Brain microvascular endothelial cell (primary cell): ENCODE measurements around the gene PRR22.

Experiments
- DNase-seq: peaks from one replicate; pipeline ENCODE4 v3.0.0-alpha.2; 2020
- H3K27ac ChIP-seq: fragments of 250-450 bp; sonication (Bioruptor Pico); 2 replicates; pipeline ENCODE4 v1.5.1; 2020; ENCODE audit warnings: mild to moderate bottlenecking, moderate library complexity
- H3K27me3 ChIP-seq: fragments of 250-450 bp; sonication (Bioruptor Pico); replicated peaks from 2 replicates; pipeline ENCODE4 v1.5.1; 2020; ENCODE audit warnings: mild to moderate bottlenecking
- H3K36me3 ChIP-seq: fragments of 250-450 bp; sonication (Bioruptor Pico); replicated peaks from 2 replicates; pipeline ENCODE4 v1.5.1; 2020; ENCODE audit warnings: mild to moderate bottlenecking
- H3K4me3 ChIP-seq: 2 replicates; pipeline ENCODE4 v1.5.1; 2011; ENCODE audit warnings: low read depth, mild to moderate bottlenecking, control low read depth, low read length, moderate library complexity
- in situ Hi-C: cut with HindIII; loops from 2 replicates; pipeline ENCODE4 v1.10.0; 2017; ENCODE audit warnings: low sequenced_read_pairs, low pct_ligation_motif_present
- TF ChIP-seq, protein P1 (sequence below): IDR thresholded peaks from 2 replicates; pipeline ENCODE4 v1.5.1; 2011; ENCODE audit warnings: low read depth, mild to moderate bottlenecking, moderate library complexity, low read length, control low read depth, inconsistent platforms; ENCODE audit errors: missing control alignments

The PRR22 gene

DNA sequence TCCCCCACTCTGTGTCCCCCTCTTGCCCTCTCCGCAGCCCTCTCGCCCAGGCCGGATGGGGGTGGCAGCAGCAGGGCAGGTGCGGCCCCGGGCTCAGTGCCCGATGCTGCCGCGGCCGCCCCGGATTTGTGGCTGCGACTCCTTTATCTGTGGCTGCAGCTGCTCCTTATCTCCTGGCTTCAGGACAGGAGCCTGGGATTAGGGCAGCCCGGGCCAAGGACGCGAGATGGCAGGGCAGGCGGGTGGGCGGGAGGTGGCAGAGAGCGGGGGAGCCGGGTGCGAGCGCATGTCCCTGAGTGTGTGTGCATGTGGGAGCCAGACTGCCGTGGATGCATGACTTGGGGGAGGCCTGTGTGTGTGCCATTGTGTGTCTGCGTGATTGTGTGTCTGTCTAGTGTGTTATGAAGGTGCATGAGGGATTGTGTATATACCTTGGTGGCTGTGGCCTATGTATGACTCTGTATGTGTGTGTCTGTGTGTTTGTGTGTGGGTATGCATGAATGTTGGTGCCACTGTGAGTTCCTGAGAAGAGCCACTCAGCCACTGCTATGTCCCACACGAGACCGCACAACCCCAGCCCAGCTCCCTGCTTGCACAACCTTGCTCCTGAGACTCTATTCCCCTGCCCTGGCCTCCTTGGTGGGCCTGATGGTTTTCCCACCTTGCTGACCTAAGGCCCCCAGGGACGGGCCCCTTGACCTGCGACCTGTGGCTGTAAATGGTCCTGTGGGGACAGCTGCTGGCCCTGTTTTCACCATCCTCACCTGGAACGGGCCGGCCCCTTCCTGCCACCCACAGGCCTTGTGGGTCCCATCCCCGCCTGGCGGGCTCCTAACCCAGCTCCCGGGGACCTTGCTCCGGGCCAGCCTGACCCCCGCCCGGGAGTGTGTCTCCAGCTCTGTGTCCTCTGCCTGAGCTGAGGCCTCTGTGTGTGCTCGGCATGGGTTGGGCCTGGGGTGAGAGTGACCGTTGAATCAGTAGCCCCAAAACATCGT, 15.0 kb upstream of the PRR22 start:
- Histone ChIP-seq H3K36me3 (no peaks in the 10 kb centered on the region), H3K4me3 (no peak overlapping the region)
- in situ Hi-C loops, result no loop called here

DNA sequence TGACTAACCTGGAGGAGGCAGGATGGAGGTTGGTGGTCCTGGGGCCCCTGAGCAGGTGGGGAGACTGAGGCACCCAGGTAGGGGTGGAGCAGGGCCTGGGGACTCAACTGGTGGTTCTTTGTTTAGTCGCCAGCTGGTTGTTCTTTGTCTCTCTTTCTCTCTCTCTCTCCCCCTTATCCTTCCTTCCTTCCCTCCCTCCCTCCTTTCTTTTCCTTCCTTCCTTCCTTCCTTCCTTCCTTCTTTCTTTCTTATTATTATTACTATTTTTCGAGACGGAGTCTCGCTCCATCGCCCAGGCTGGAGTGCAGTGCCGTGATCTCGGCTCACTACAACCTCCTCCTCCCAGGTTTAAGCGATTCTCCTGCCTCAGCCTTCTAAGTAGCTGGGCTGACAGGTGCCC, 13.7 kb upstream of the PRR22 start:
- no peak overlapping the region for H3K27ac ChIP-seq
- no peak for DNase-seq
- in situ Hi-C loops, result no loop called here
- TF ChIP-seq, protein P1, sequence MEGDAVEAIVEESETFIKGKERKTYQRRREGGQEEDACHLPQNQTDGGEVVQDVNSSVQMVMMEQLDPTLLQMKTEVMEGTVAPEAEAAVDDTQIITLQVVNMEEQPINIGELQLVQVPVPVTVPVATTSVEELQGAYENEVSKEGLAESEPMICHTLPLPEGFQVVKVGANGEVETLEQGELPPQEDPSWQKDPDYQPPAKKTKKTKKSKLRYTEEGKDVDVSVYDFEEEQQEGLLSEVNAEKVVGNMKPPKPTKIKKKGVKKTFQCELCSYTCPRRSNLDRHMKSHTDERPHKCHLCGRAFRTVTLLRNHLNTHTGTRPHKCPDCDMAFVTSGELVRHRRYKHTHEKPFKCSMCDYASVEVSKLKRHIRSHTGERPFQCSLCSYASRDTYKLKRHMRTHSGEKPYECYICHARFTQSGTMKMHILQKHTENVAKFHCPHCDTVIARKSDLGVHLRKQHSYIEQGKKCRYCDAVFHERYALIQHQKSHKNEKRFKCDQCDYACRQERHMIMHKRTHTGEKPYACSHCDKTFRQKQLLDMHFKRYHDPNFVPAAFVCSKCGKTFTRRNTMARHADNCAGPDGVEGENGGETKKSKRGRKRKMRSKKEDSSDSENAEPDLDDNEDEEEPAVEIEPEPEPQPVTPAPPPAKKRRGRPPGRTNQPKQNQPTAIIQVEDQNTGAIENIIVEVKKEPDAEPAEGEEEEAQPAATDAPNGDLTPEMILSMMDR, result no peak
- no peaks in the 10 kb centered on the region for H3K27me3 ChIP-seq
- H3K4me3 ChIP-seq, result no peak overlapping the region
- no peaks in the 10 kb centered on the region for H3K36me3 ChIP-seq

More for the DNA sequence above, 15.0 kb upstream of the PRR22 start:
- no peak for DNase-seq
- peaks cover 4% of the 10 kb centered on the region for H3K27me3 ChIP-seq
- TF ChIP-seq, protein P1, result no peak
- no peak overlapping the region for H3K27ac ChIP-seq

GRCh38 chr19:5795382-5795919, 10.9 kb upstream of the PRR22 start:
- TF ChIP-seq, protein P1, result no peak
- Histone ChIP-seq H3K36me3 (no peaks in the 10 kb centered on the region), H3K4me3 (no peak overlapping the region), H3K27ac (no peak overlapping the region), H3K27me3 (no peaks in the 10 kb centered on the region)
- in situ Hi-C loops, result no loop called here
- no peak for DNase-seq

GRCh38 chr19:5793188-5793587, 8.6 kb upstream of the PRR22 start:
- no peak overlapping the region for H3K4me3 ChIP-seq
- peaks cover 12% of the 10 kb centered on the region for H3K36me3 ChIP-seq
- DNase-seq, result no peak
- no peak overlapping the region for H3K27ac ChIP-seq
- no peaks in the 10 kb centered on the region for H3K27me3 ChIP-seq
- TF ChIP-seq, protein P1, result no peak
- in situ Hi-C loops, result no loop called here

- Histone ChIP-seq H3K4me3 (no peak overlapping the region), H3K36me3 (peaks cover 18% of the 10 kb centered on the region), H3K27ac (no peak overlapping the region), H3K27me3 (no peaks in the 10 kb centered on the region)
- DNase-seq, result no peak
- in situ Hi-C loops, result no loop called here
- TF ChIP-seq, protein P1, result no peak
These were observed 7.7 kb upstream of the PRR22 start for GRCh38 chr19:5792224-5792623.
